CD4-positive, alpha-beta T cell treated with Interleukin-15 for 4 hours (primary cell): ENCODE data around the gene SPG7.
"Not testable (repeated sequence)": the region's sequence is repeated elsewhere in the genome, so short reads cannot be mapped to it uniquely, and the experiment has no call there.

Experiments
- DNase-seq: peaks from one replicate; pipeline ENCODE4 v3.0.0-alpha.2; 2020; ENCODE audit warnings: low spot score

SPG7 gene

GRCh38 chr16:89581045-89581695 is 73.0 kb downstream of the SPG7 start:
- DNase-seq = no peak

GRCh38 chr16:89581861-89582563 is 73.8 kb downstream of the SPG7 start:
- no peak for DNase-seq

GRCh38 chr16:89582614-89583196 is 74.5 kb downstream of the SPG7 start:
- DNase-seq = no peak

- no peak for DNase-seq
Observed at GRCh38 chr16:89583197-89583894, 75.1 kb downstream of the SPG7 start.

- no peak for DNase-seq
Observed at GRCh38 chr16:89583895-89584644, 75.9 kb downstream of the SPG7 start.

GRCh38 chr16:89584768-89585549 is 76.8 kb downstream of the SPG7 start:
- DNase-seq = no peak

GRCh38 chr16:89586218-89586617 is 78.0 kb downstream of the SPG7 start:
- no peak for DNase-seq

GRCh38 chr16:89586853-89587252 is 78.7 kb downstream of the SPG7 start:
- DNase-seq = no peak

- DNase-seq = not testable (repeated sequence)
Observed at GRCh38 chr16:89587676-89588075, 79.5 kb downstream of the SPG7 start.

- no peak for DNase-seq
Observed at GRCh38 chr16:89588413-89589109, 80.4 kb downstream of the SPG7 start.

- no peak for DNase-seq
Observed at GRCh38 chr16:89589241-89589926, 81.2 kb downstream of the SPG7 start.

GRCh38 chr16:89593841-89594240 is 85.6 kb downstream of the SPG7 start:
- DNase-seq = peak; percentile 71

GRCh38 chr16:89595330-89596060 is 87.3 kb downstream of the SPG7 start:
- DNase-seq = no peak

GRCh38 chr16:89596061-89596689 is 88.0 kb downstream of the SPG7 start:
- DNase-seq = no peak

- no peak for DNase-seq
Observed at GRCh38 chr16:89596957-89597649, 88.9 kb downstream of the SPG7 start.

- DNase-seq = no peak
Observed at GRCh38 chr16:89598199-89598598, 90.0 kb downstream of the SPG7 start.

GRCh38 chr16:89599451-89599858 is 91.3 kb downstream of the SPG7 start:
- no peak for DNase-seq

- DNase-seq = no peak
Observed at GRCh38 chr16:89599902-89600301, 91.7 kb downstream of the SPG7 start.
